GM21423 (cell line): Measurements from ENCODE around the gene SLC5A5.
"Not testable (repeated sequence)": the region's sequence is repeated elsewhere in the genome, so short reads cannot be mapped to it uniquely, and the experiment has no call there.

Source experiments
- ATAC-seq: cut with Tn5 transposase; IDR thresholded peaks from one replicate; pipeline ENCODE4 v1.9.1; 2021; ENCODE audit warnings: mild to moderate bottlenecking, moderate library complexity; ENCODE audit not compliant: unreplicated experiment

The SLC5A5 gene

DNA sequence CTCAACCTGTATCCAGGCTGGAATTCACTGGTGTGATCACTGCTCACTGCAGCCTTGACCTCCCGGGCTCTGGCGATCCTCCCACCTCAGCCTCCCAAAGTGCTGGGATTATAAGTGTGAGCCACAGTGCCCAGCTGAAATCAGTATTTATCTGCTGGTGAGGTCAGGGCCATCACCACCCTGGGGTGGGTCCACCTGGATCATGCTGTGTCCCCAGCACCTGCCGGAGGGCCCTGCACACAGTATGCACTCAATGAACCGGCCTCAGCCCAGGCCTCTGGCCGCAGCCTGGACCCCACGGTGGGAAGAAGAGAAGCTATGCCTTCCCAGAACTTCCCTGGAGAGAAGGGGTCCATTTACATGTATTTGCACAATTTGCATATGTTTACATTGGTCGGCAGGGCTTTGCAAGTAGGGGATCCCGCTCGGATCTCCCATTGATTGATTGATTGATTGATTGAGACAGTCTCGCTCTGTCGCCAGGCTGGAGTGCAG lies 2.6 kb upstream of the SLC5A5 start:
- ATAC-seq: no peak

DNA sequence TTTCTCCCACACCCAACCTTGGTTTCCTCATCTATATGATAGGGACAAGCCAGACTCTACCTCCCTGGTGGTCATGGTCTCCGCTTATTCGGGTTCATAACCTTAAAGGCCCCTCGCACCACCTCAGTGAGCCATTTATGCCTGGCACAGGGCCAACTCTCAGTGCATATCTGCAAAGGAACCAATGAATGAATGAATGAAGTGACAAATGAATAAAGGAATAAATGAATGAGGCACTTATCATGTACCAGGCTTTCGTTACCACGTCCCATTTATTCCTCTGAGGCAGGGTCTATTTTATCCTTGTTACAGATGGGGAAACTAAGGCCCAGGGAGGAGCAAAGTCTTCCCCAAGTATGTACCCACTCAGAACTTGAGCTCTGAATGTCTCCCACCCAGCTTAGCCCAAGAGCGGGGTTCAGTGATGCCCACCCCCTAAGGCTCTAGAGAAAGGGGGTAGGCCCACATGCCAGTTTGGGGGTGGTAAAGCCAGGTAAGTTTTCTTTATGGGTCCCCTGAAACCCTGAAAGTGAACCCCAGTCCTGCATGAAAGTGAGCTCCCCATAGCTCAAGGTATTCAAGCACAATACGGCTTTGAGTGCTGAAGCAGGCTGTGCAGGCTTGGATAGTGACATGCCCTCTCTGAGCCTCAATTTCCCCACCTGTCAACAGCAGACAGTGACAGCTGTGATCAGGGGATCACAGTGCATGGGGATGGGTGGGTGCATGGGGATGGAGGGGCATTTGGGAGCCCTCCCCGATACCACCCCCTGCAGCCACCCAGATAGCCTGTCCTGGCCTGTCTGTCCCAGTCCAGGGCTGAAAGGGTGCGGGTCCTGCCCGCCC lies 490 bp upstream of the SLC5A5 start:
- no peak for ATAC-seq

- ATAC-seq: no peak
Measured at GRCh38 chr19:17872251-17873001, 681 bp downstream of the SLC5A5 start.

DNA sequence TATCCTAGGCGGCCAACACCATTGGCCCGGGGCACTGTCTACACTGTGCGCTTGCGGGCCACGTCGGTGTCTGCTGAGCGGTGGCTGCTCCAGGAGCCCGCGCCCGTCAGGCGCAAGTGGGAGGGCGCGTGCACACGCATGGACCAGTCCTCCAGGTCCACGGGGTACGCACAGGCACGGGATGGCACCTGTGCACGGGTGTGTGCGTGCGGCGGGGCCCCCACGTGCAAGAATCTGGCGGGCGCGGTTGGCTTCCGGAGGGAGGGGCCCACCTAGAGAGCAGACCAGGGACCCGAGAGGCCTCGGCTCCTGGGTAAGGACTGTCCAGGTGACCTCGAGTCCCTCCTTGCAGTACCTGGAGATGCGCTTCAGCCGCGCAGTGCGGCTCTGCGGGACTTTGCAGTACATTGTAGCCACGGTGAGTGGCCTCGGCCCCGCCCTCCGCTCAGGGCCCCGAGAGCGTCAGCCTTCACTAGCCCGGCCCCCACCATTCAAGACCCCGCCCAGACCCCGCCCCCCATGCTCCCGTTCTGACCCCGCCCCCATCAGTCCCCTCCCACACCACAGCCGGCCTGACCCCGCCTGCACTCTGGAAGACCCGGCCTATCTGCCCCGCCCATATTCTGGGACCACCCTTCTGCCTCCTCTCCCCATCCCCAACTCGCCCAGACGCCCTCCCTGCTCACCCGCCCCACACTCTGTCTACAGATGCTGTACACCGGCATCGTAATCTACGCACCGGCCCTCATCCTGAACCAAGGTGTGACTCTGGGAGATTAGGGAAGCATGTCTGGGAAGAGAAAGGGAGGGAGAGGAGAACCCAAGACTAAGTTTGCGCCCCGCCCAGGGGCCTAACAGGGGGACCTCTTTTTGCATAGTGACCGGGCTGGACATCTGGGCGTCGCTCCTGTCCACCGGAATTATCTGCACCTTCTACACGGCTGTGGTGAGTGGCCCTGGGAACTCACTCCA lies 2.3 kb downstream of the SLC5A5 start:
- no peak for ATAC-seq

GRCh38 chr19:17874758-17875135 lies 3.0 kb downstream of the SLC5A5 start:
- ATAC-seq: no peak

GRCh38 chr19:17877696-17878095 lies 6.0 kb downstream of the SLC5A5 start:
- no peak for ATAC-seq

- no peak for ATAC-seq
Measured at GRCh38 chr19:17879466-17879865, 7.7 kb downstream of the SLC5A5 start.

DNA sequence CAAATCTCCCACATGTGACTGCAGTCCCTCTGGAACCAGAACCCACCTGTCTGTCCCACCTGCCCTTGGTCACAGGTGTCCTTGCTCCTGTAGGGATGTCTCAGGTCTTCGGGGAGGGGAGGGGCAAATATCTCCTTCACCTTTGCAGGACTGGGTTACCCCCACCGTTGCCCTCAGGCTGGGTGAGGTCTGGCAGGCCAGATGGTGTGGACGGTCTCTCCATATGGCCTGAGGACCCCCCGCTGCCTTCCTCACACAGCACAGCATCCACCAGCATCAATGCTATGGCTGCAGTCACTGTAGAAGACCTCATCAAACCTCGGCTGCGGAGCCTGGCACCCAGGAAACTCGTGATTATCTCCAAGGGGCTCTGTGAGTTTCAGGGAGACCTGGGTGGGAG lies 10.0 kb downstream of the SLC5A5 start:
- no peak for ATAC-seq

DNA sequence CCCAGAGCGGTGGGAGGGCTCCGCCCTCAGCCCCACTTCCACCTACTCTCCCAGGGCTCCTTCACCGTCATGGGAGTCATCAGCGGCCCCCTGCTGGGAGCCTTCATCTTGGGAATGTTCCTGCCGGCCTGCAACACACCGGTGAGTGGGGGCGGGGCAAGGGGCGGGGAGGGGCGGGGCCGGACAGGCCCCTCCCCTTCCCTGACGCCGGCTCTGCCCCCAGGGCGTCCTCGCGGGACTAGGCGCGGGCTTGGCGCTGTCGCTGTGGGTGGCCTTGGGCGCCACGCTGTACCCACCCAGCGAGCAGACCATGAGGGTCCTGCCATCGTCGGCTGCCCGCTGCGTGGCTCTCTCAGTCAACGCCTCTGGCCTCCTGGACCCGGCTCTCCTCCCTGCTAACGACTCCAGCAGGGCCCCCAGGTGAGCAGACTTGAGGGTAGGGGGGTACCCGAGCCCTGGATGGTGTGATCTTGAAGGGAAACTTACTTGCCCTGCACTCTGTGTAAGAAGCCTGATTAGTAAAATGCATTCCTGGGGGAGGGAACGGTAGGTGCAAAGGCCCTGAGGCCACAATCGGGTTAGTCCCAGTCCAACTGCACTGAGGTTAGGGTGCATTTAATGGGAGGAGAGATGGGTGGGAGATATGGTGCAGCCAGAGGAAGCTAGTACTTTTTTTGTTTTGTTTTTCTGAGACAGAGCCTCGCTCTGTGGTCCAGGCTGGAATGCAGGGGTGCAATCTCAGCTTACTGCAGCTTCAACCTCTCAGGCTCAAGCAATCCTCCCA lies 12.1 kb downstream of the SLC5A5 start:
- no peak for ATAC-seq

DNA sequence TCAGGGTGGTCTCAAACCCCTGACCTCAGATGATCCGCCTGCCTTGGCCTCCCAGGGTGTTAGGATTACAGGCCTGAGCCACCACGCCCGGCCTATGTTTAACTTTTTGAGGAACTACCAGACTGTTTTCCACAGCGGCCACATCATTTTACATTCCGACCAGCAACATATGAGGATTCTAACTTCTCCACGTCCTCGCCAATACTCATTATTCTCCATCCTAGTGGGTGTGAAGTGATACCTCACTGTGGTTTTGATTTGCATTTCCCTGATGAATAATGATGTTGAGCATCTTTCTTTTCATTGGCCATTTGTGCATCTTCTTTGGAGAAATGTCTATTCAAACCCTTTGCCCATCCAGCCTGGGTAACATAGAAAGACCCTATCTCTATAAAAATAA lies 14.8 kb downstream of the SLC5A5 start:
- no peak for ATAC-seq

GRCh38 chr19:17887221-17887620 lies 15.5 kb downstream of the SLC5A5 start:
- ATAC-seq: not testable (repeated sequence)

- no peak for ATAC-seq
Measured at GRCh38 chr19:17888260-17888659, 16.5 kb downstream of the SLC5A5 start.

GRCh38 chr19:17889609-17890214 lies 18.0 kb downstream of the SLC5A5 start:
- ATAC-seq: no peak

- ATAC-seq: no peak
Measured at GRCh38 chr19:17893766-17894165, 22.0 kb downstream of the SLC5A5 start.

DNA sequence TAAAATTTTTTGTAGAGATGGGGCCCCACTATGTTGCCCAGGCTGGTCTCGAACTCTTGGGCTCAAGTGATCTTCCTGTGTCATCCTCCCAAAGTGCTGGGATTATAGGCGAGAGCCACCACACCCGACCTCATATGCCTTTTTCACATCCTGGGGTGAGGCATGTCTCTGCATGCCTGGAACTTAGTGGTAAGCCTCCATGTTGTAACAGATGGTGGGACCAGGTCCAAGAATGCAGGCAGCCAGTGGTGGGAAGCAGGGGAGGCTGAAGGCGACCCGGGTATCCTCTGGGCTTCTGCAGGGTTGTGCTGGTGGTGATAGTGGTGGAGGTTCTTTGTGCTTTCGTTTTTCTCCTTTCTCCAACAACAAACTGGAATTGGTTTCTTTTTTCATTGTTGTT lies 31.0 kb downstream of the SLC5A5 start:
- ATAC-seq: no peak

GRCh38 chr19:17908244-17908643 lies 36.5 kb downstream of the SLC5A5 start:
- no peak for ATAC-seq

GRCh38 chr19:17909003-17909732 lies 37.4 kb downstream of the SLC5A5 start:
- no peak for ATAC-seq

- no peak for ATAC-seq
Measured at GRCh38 chr19:17910791-17911360, 39.1 kb downstream of the SLC5A5 start.
